ENCODE results near the gene TPRA1. TPM values are rescaled to one million over a fixed set of nuclear protein-coding genes. Genes with fewer than 3 reads are reported as not detected.
A peak's percentile ranks its signal among the peaks of the same experiment; 100 is the strongest.

Gene TPRA1
- total RNA-seq, 1 donor from 2014 or later: 37.2 TPM

- H3K27ac Mint-ChIP-seq: peak overlapping the region; percentile 97
- H3K4me3 Mint-ChIP-seq: peak overlapping the region; percentile 91
- H3K9me3 Mint-ChIP-seq: no peaks in the 10 kb centered on the region
- H3K27me3 Mint-ChIP-seq (ENCODE audit: low read depth): no peaks in the 10 kb centered on the region
- DNase-seq (ENCODE audit: low spot score in 2 of 2, unreplicated experiment in 2 of 2): peak in 1 of 2 experiments; percentile 43
- peaks cover 21% of the 10 kb centered on the region for H3K4me1 Mint-ChIP-seq
- no peaks in the 10 kb centered on the region for H3K36me3 Mint-ChIP-seq
- TF ChIP-seq, protein P1, sequence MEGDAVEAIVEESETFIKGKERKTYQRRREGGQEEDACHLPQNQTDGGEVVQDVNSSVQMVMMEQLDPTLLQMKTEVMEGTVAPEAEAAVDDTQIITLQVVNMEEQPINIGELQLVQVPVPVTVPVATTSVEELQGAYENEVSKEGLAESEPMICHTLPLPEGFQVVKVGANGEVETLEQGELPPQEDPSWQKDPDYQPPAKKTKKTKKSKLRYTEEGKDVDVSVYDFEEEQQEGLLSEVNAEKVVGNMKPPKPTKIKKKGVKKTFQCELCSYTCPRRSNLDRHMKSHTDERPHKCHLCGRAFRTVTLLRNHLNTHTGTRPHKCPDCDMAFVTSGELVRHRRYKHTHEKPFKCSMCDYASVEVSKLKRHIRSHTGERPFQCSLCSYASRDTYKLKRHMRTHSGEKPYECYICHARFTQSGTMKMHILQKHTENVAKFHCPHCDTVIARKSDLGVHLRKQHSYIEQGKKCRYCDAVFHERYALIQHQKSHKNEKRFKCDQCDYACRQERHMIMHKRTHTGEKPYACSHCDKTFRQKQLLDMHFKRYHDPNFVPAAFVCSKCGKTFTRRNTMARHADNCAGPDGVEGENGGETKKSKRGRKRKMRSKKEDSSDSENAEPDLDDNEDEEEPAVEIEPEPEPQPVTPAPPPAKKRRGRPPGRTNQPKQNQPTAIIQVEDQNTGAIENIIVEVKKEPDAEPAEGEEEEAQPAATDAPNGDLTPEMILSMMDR (IDR thresholded peaks at IDR 0.05; ENCODE audit: unreplicated experiment): no peak
Observed at GRCh38 chr3:127590282-127590592, 296 bp downstream of the TPRA1 start.

DNA sequence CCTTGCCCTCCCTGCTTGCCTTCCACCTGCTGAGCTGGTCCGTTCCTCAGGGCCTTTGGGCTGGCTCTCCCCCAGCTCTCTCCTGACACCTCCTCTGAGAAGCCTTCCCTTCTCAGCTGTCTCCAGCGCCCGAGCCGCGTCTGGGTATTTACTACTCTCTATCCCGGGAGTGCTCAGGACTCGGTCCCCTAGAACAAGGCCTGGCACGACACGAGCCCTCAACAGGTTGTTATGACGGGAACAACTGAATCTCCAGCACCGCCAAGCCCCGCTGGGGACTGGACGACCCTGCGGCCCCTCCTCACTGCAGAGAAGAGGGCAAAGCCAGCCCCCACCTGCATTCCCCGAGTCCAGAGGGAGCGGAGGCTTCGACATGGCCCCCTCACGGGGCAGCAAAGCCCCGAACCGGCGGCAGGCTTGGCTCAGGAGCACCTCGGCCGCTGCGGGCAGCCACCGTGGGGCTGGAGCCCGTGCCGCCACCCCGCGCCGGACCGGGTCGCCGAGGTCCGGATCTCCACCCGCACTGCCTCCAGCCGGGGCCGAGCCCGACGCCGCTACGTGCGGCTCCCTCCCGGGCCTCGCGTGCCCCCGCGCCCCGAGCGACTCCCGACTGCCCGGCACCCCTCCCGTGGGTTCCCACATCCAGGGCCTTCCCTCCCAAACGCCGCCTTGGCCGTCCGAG lies 792 bp downstream of the TPRA1 start:
- H3K36me3 Mint-ChIP-seq: no peaks in the 10 kb centered on the region
- H3K4me3 Mint-ChIP-seq: peak overlapping the region; percentile 91
- no peaks in the 10 kb centered on the region for H3K27me3 Mint-ChIP-seq (ENCODE audit: low read depth)
- TF ChIP-seq, protein P1 (IDR thresholded peaks at IDR 0.05; ENCODE audit: unreplicated experiment): no peak
- DNase-seq (ENCODE audit: low spot score in 2 of 2, unreplicated experiment in 2 of 2): peak in 1 of 2 experiments; percentile 66
- H3K27ac Mint-ChIP-seq: peak overlapping the region; percentile 86
- H3K4me1 Mint-ChIP-seq: peaks cover 24% of the 10 kb centered on the region
- H3K9me3 Mint-ChIP-seq: no peaks in the 10 kb centered on the region

- H3K4me1 Mint-ChIP-seq: peaks cover 24% of the 10 kb centered on the region
- H3K27ac Mint-ChIP-seq: peak overlapping the region; percentile 86
- H3K36me3 Mint-ChIP-seq: no peaks in the 10 kb centered on the region
- DNase-seq (ENCODE audit: low spot score in 2 of 2, unreplicated experiment in 2 of 2): no peak
- no peaks in the 10 kb centered on the region for H3K9me3 Mint-ChIP-seq
- peak overlapping the region; percentile 91 for H3K4me3 Mint-ChIP-seq
- H3K27me3 Mint-ChIP-seq (ENCODE audit: low read depth): no peaks in the 10 kb centered on the region
- TF ChIP-seq, protein P1 (IDR thresholded peaks at IDR 0.05; ENCODE audit: unreplicated experiment): no peak
Observed at GRCh38 chr3:127588806-127589577, 1.5 kb downstream of the TPRA1 start.

- H3K27ac Mint-ChIP-seq: no peak overlapping the region
- no peaks in the 10 kb centered on the region for H3K36me3 Mint-ChIP-seq
- no peak for DNase-seq (ENCODE audit: low spot score in 2 of 2, unreplicated experiment in 2 of 2)
- TF ChIP-seq, protein P1 (IDR thresholded peaks at IDR 0.05; ENCODE audit: unreplicated experiment): no peak
- H3K27me3 Mint-ChIP-seq (ENCODE audit: low read depth): no peaks in the 10 kb centered on the region
- no peaks in the 10 kb centered on the region for H3K9me3 Mint-ChIP-seq
- H3K4me3 Mint-ChIP-seq: no peak overlapping the region
- H3K4me1 Mint-ChIP-seq: peaks cover 24% of the 10 kb centered on the region
Observed at GRCh38 chr3:127587876-127588275, 2.7 kb downstream of the TPRA1 start.

DNA sequence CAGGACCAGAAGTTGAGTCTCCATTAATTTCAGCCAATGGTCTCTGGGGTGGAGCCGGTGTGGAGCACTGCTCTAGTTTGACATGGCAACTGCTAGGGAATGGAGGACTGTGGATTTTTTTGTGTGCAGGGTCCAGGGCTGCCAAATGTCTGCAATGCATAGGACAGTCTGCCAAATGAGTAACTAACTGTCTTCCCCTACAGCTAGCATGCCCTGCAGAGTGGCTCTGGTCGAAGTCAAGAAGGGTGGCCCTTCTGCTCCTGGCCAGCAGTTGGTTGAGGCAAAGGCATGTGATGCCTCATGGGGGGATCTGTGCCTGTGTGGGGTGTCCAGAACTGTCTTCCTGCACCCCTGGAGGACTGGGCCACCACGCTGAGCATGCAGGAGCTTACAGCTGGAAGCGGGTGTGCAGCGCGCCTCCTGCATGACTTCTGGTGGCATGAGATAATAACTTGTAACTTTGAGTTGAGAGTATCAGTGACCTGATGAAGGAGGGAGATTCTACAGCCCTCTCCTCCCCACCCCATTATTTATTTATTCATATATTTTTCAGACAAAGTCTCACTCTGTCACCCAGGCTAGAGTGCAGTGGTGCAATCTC lies 4.6 kb downstream of the TPRA1 start:
- TF ChIP-seq, protein P1 (IDR thresholded peaks at IDR 0.05; ENCODE audit: unreplicated experiment): no peak
- no peak for DNase-seq (ENCODE audit: low spot score in 2 of 2, unreplicated experiment in 2 of 2)
- Mint-ChIP-seq H3K27me3 (ENCODE audit: low read depth) (no peaks in the 10 kb centered on the region), H3K9me3 (no peaks in the 10 kb centered on the region), H3K27ac (no peak overlapping the region), H3K36me3 (no peaks in the 10 kb centered on the region), H3K4me1 (peaks cover 19% of the 10 kb centered on the region), H3K4me3 (no peak overlapping the region)
